Astrocyte of the spinal cord (primary cell): ENCODE measurements around the gene GNAQ.

Experiments
- DNase-seq: peaks from one replicate; pipeline ENCODE4 v3.0.0; 2011; ENCODE audit warnings: low read depth, low spot score
- H3K4me3 ChIP-seq: 2 replicates; pipeline ENCODE4 v1.5.1; 2011; ENCODE audit warnings: low read depth, mild to moderate bottlenecking, low read length, moderate library complexity
- in situ Hi-C: cut with HindIII; loops from 2 replicates; pipeline ENCODE4 v1.10.0; 2017; ENCODE audit warnings: low sequenced_read_pairs
- TF ChIP-seq, protein P1 (sequence below): IDR thresholded peaks from 2 replicates; pipeline ENCODE4 v1.5.1; 2012; ENCODE audit warnings: low read depth, mild to moderate bottlenecking, low read length, inconsistent platforms

GNAQ gene

DNA sequence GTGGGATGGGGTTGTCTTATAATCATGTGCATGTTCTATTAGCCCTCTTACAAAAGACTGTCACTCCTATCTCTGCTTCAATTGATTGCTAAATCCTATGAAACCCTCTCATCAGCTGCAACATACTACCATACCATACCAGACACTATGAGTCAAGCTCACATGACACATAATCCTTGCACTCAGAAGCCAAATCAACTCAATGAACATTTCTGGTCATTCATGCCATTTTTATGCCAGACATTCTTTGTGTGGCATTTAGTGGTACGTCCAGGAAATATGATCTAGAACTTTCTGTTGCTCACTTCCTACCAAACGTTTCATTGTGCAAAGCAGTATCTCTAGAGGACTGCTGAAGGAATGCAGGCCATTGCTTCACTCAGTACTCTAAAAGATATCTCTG, 224.3 kb downstream of the GNAQ start:
- TF ChIP-seq, protein P1, sequence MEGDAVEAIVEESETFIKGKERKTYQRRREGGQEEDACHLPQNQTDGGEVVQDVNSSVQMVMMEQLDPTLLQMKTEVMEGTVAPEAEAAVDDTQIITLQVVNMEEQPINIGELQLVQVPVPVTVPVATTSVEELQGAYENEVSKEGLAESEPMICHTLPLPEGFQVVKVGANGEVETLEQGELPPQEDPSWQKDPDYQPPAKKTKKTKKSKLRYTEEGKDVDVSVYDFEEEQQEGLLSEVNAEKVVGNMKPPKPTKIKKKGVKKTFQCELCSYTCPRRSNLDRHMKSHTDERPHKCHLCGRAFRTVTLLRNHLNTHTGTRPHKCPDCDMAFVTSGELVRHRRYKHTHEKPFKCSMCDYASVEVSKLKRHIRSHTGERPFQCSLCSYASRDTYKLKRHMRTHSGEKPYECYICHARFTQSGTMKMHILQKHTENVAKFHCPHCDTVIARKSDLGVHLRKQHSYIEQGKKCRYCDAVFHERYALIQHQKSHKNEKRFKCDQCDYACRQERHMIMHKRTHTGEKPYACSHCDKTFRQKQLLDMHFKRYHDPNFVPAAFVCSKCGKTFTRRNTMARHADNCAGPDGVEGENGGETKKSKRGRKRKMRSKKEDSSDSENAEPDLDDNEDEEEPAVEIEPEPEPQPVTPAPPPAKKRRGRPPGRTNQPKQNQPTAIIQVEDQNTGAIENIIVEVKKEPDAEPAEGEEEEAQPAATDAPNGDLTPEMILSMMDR, result no peak
- H3K4me3 ChIP-seq, result no peak overlapping the region
- DNase-seq, result peak; percentile 73
- in situ Hi-C loops, result no loop called here

DNA sequence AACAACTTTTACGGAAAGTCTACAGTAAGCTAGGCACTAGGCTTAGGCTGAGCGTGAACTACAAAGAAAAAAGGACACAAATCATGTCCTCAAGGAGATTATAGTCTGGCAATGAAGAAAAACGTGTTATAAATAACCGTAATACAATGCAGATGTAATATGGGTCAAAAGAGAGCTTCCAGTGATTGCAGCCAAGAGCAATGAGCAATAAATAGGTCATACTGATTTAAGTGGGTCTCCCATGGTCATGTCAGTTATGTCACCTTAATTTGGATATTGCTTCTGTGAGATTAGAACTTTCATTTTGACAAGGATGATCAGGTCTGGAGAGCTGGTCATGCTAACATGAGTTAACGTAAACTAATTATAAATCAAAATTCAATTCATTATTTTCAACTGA, 224.9 kb downstream of the GNAQ start:
- in situ Hi-C loops, result no loop called here
- H3K4me3 ChIP-seq, result no peak overlapping the region
- TF ChIP-seq, protein P1, result no peak
- no peak for DNase-seq

DNA sequence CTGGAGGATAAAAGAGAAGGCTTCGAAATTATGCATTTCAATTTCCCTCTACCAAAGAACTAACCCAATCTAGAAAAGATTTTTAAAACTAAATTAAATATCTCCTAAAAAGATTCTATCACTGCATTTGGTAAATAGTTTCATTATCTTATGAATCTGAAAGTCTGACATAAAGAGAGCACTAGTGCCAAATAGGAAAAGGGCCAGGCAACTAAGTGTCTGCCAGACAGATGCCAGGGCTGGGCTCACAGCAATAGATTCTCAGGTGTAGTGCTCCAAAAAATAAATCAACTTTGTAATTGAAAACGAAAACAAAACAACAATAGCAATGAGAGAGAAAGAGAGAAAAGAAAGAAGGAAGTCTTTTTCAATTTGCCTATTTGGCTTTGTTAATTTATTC, 225.8 kb downstream of the GNAQ start:
- DNase-seq, result no peak

DNA sequence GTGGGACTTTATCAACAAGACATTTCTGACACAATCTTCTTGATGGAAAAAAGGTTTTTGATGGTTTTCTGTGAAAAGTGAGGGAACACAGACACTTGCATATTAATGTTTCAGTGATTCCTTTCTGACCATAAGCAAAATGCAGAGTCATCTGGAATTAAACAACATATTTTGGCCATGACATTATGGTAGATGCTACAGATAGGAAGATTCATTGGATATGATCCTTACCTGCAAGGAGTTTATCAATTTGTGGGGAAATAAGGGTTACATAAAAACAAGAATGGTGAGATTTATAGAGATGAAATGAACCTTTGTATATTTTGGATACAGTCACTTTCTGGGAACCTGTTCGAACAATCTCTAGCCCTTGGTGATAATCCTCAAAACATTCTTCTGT, 228.2 kb downstream of the GNAQ start:
- no peak overlapping the region for H3K4me3 ChIP-seq
- TF ChIP-seq, protein P1, result no peak
- DNase-seq, result no peak
- in situ Hi-C loops, result no loop called here

More for the DNA sequence above, 225.8 kb downstream of the GNAQ start:
- TF ChIP-seq, protein P1, result no peak
- H3K4me3 ChIP-seq, result no peak overlapping the region
- in situ Hi-C loops, result no loop called here

DNA sequence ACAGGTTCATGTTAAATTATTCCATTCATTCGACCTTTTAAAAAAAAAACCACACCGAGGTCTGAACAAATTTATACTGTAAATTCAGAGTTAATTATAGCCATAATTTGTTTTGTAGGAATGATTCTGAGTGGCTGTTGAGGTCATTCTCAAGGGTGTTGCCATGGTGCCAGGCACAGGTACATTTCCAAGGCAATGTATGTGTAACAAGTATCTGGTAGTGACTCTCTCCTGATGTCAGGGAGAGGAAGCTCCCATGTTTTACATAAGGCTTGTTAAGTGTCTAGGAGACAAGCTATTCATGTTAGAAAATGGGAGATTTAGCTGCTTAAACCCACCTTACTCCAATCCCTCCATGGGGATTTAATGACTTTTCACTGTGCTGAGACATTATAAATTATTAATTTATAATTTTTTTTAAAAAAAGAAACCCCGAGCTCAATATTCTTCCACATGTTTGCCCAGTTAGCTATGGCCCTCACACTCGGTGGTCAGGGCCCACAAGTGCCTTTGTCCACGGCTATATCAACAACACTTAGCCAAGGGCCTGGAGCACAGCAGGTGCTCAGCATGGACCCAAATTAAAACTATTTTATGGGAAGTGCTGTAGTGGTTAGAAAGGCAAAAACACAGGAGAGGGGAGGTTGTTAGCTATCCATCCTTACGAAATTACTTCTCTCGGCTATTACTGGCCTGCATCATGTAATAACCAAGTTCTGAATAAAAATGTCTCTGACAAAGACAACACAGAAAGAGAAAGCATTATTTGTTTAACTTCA, 228.9 kb downstream of the GNAQ start:
- no peak for DNase-seq
- TF ChIP-seq, protein P1, result no peak
- H3K4me3 ChIP-seq, result no peak overlapping the region
- in situ Hi-C loops, result no loop called here

DNA sequence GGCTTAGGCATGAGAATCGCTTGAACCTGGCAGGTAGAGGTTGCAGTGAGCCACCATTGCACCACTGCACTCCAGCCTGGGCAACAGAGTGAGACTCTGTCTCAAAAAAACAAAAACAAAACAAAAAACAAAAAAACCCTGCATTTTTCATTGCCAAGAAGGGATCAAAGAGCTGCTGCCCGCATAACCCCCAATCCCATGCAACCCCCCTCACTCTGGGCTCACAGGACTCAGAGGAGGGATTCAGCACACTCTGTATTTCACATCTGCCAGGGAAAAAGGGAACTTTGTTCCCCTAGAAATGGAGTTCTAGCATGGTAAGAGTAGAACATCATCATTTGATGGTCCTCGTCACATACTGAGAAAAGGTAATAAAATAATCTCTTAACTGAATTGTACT, 229.5 kb downstream of the GNAQ start:
- TF ChIP-seq, protein P1, result no peak

More for the DNA sequence above, 229.5 kb downstream of the GNAQ start:
- no peak for DNase-seq
- H3K4me3 ChIP-seq, result no peak overlapping the region
- in situ Hi-C loops, result no loop called here
